K562 (cell line): ENCODE results near the gene HECA. TPM values are rescaled to one million over a fixed set of nuclear protein-coding genes. Genes with fewer than 3 reads are reported as not detected.
"Not testable (repeated sequence)": the region's sequence is repeated elsewhere in the genome, so short reads cannot be mapped to it uniquely, and the experiment has no call there.

Experiments
- ATAC-seq: fragments of 200-7000 bp; cut with Tn5 transposase; 3 replicates; pipeline ENCODE4 v1.9.1; 2020; ENCODE audit warnings: moderate library complexity
- BruUV-seq: library from RNA; stranded (reverse); fragments of 400-500 nt; replicated peaks from 2 replicates; lab custom pipeline; 2021; lab: Mats Ljungman, UMichigan
- CTCF ChIA-PET: fragments of 300-600 bp; formaldehyde crosslinking; extraction: SDS; loops from one replicate; lab custom pipeline; 2021; ENCODE audit warnings: low intra/inter-chr PET ratio; lab: Yijun Ruan, JAX
- POLR2A ChIA-PET: fragments of 300-600, 350-650 bp; sonication (Branson Sonifier 250); formaldehyde crosslinking; extraction: SDS; loops from one replicate; lab custom pipeline; 2021; ENCODE audit warnings: antibody characterized with exemption, inconsistent platforms; lab: Yijun Ruan, JAX
- DNase-seq, 4 experiments: peaks; one replicate each; pipeline versions ENCODE4 v3.0.0 to v3.0.0-alpha.2; 2011 to 2018; ENCODE audit warnings: low spot score in 3 of 4, mixed read lengths in 3 of 4; ENCODE audit errors: extremely low read depth in 1 of 4
- FAIRE-seq: peaks from 2 replicates; lab custom pipeline; 2011; peaks lifted over from hg19 to GRCh38; lab: Jason Lieb, UNC
- H2AFZ ChIP-seq: 2 replicates; pipeline ENCODE4 v1.6.0; 2011; ENCODE audit warnings: low read depth, low read length, control low read depth, inconsistent platforms
- H3K27ac ChIP-seq: fragments of 200-600 bp; 3 replicates; pipeline ENCODE4 v1.8.0; 2011; ENCODE audit warnings: low read depth, mild to moderate bottlenecking, control low read depth, inconsistent platforms, low read length, moderate library complexity, mixed read lengths; ENCODE audit errors: extremely low read depth
- H3K27me3 ChIP-seq, 2 experiments: fragments of 300-600 bp in 1 of 2; 2 replicates in 1 of 2; 3 replicates in 1 of 2; pipeline versions ENCODE4 v1.6.0 to v1.8.0; 2011; ENCODE audit warnings: inconsistent platforms in 2 of 2, low read length in 2 of 2, mild to moderate bottlenecking in 1 of 2, mixed read lengths in 1 of 2, moderate library complexity in 1 of 2; ENCODE audit not compliant: control insufficient read depth in 2 of 2, insufficient read depth in 2 of 2
- H3K36me3 ChIP-seq: fragments of 300-600 bp; 3 replicates; pipeline ENCODE4 v1.8.0; 2011; ENCODE audit warnings: mild to moderate bottlenecking, low read length, inconsistent platforms; ENCODE audit not compliant: control insufficient read depth, insufficient read depth
- H3K4me1 ChIP-seq, 2 experiments: fragments of 200-600 bp in 1 of 2; replicated peaks in 1 of 2; 2 replicates in 1 of 2; 3 replicates in 1 of 2; pipeline versions ENCODE4 v1.5.1 to v1.8.0; 2011; ENCODE audit warnings: inconsistent platforms in 2 of 2, low read length in 2 of 2, mild to moderate bottlenecking in 1 of 2, mixed read lengths in 1 of 2, moderate library complexity in 1 of 2; ENCODE audit not compliant: control insufficient read depth in 2 of 2, insufficient read depth in 2 of 2
- H3K4me2 ChIP-seq: 2 replicates; pipeline ENCODE4 v1.6.1; 2011; ENCODE audit warnings: low read length, control low read depth, inconsistent platforms, mixed read lengths; ENCODE audit not compliant: insufficient read depth
- H3K4me3 ChIP-seq: fragments of 200-600 bp; sonication (generic), shearing (Covaris generic); 2 replicates; pipeline ENCODE4 v1.5.1; 2016; ENCODE audit warnings: control low read depth, inconsistent platforms
- H3K79me2 ChIP-seq: fragments of 200-600 bp; 3 replicates; pipeline ENCODE4 v1.8.0; 2011; ENCODE audit warnings: low read length, inconsistent platforms; ENCODE audit not compliant: control insufficient read depth, insufficient read depth
- H3K9ac ChIP-seq, 2 experiments: 2 replicates each; pipeline versions ENCODE4 v1.6.0 to v1.6.1; 2011; ENCODE audit warnings: low read depth in 2 of 2, low read length in 2 of 2, control low read depth in 1 of 2, inconsistent platforms in 1 of 2, mild to moderate bottlenecking in 1 of 2, mixed read lengths in 1 of 2; ENCODE audit not compliant: insufficient read depth in 1 of 2
- H3K9me1 ChIP-seq: one replicate; pipeline ENCODE4 v1.6.0; 2011; ENCODE audit warnings: inconsistent platforms, mild to moderate bottlenecking, low read length, moderate library complexity; ENCODE audit not compliant: control insufficient read depth, insufficient read depth
- H3K9me3 ChIP-seq: replicated peaks from 2 replicates; pipeline ENCODE4 v1.5.1; 2011; ENCODE audit warnings: low read depth, low read length, inconsistent platforms; ENCODE audit not compliant: control insufficient read depth, insufficient read depth
- H4K20me1 ChIP-seq: replicated peaks from 2 replicates; pipeline ENCODE4 v1.6.1; 2011; ENCODE audit warnings: low read length, inconsistent platforms, mixed read lengths; ENCODE audit not compliant: control insufficient read depth, insufficient read depth
- WGBS: fragments of 100-300 bp; shearing (Covaris generic); methylation state at CpG from one replicate; pipeline ENCODE4 v1.1.6; 2016; ENCODE audit warnings: low coverage, mixed read lengths; ENCODE audit not compliant: insufficient coverage; ENCODE audit errors: missing lambda C conversion rate; 5-methylcytosine and 5-hydroxymethylcytosine counted together
- in situ Hi-C: fragments of 300-500 bp; cut with MboI; formaldehyde crosslinking; loops from 4 replicates; pipeline ENCODE4 v1.15.0; 2018; ENCODE audit warnings: inconsistent platforms, mixed read lengths
- intact Hi-C: fragments of 100-400 bp; cut with micrococcal nuclease; formaldehyde crosslinking; loops from 2 replicates; pipeline ENCODE4 v1.14.2; 2022
- polyA plus RNA-seq, 8 experiments: library from polyadenylated mRNA; depleted of rRNA in 4 of 8; stranded (reverse) in 5 of 8; unstranded in 3 of 8; fragments of >200 nt; fragmentation: Nextera tagmentation in 2 of 8; fragmentation: Illumina TruSeq in 1 of 8; extraction: Ambion mirVana in 2 of 8; extraction: Trizol in 1 of 8; gene quantifications; 2 replicates each; pipeline versions ENCODE4 v1.2.1 to v1.2.3, GENCODE V29; 2011 to 2014; ENCODE audit warnings: inconsistent platforms in 1 of 8, missing spikeins in 1 of 8
- total RNA-seq, 7 experiments: library from RNA; depleted of rRNA in 6 of 7; stranded (reverse); fragments of >200 nt in 6 of 7; fragmentation: Illumina TruSeq in 2 of 7; extraction: Trizol in 2 of 7; gene quantifications; 2 replicates each; pipeline versions ENCODE4 v1.2.1 to v1.2.3, GENCODE V29; 2011 to 2021; ENCODE audit warnings: low replicate concordance in 1 of 7
- TF ChIP-seq, protein P1 (sequence below): sonication (generic); formaldehyde crosslinking; IDR thresholded peaks from 2 replicates; pipeline ENCODE4 v1.8.1; 2022; ENCODE audit warnings: missing genetic modification reagents

Gene HECA
- total and polyA plus RNA-seq, 9 of the 15 experiments (the other 6 are each of a cell fraction or from before 2014, with no cell fraction given) = 0.31 to 2.3 (median 1.1) TPM

- TF ChIP-seq, protein P1, sequence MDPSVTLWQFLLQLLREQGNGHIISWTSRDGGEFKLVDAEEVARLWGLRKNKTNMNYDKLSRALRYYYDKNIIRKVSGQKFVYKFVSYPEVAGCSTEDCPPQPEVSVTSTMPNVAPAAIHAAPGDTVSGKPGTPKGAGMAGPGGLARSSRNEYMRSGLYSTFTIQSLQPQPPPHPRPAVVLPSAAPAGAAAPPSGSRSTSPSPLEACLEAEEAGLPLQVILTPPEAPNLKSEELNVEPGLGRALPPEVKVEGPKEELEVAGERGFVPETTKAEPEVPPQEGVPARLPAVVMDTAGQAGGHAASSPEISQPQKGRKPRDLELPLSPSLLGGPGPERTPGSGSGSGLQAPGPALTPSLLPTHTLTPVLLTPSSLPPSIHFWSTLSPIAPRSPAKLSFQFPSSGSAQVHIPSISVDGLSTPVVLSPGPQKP (CRISPR knock-in tag) = no peak
Observed at GRCh38 chr6:139219746-139220145, 84.9 kb downstream of the HECA start (continued).

DNA sequence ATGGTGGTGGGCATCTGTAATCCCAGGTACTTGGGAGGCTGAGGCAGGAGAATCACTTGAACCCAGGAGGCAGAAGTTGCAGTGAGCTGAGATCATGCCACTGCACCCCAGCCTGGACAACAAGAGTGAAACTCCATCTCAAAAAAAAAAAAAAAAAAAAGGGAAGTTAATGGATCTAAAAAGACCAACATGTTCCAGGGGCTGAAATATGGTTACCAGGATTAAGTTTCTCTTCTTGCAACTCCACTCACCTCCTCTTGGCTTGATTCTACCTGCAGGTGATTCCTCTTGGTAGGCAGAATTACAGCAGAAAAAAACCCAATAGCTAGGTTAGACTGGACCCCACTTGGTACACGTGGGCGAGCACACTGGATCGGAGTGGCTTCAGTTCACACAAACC is 93.5 kb downstream of the HECA start:
- H4K20me1 ChIP-seq, CTCF ChIA-PET, FAIRE-seq, H3K9me3 ChIP-seq, H3K4me2 ChIP-seq, H3K4me1 ChIP-seq, H3K27ac ChIP-seq, intact Hi-C loops, H3K9ac ChIP-seq, DNase-seq, H3K27me3 ChIP-seq, BruUV-seq, POLR2A ChIA-PET, H2AFZ ChIP-seq, H3K9me1 ChIP-seq, H3K79me2 ChIP-seq, ATAC-seq, in situ Hi-C loops, H3K36me3 ChIP-seq, H3K4me3 ChIP-seq: not testable (repeated sequence)
- 5% methylated on average over 3 of the region's 3 CpGs for WGBS

Other genes starting within 250 kb of the HECA start
- gene REPS1, start 146.8 kb upstream of the HECA start, total RNA-seq (2014; rRNA removed) = 18.3 and 23.2 TPM in 2 replicates
- gene REPS1, start 146.8 kb upstream of the HECA start, total RNA-seq (2014; rRNA removed; fragmentation: Illumina TruSeq; extraction: Trizol) = 31.2 and 32.5 TPM in 2 replicates
- gene REPS1, start 146.8 kb upstream of the HECA start, total RNA-seq (2015; rRNA removed; fragmentation: Illumina TruSeq; extraction: Trizol) = 32.9 and 34.6 TPM in 2 replicates
- gene REPS1, start 146.8 kb upstream of the HECA start, total RNA-seq (2021) = 29.3 and 30.0 TPM in 2 replicates
- gene REPS1, start 146.8 kb upstream of the HECA start, polyA plus RNA-seq (2011; rRNA removed) = 27.8 and 30.8 TPM in 2 replicates
- 30.5 and 36.0 TPM in 2 replicates for gene REPS1, start 146.8 kb upstream of the HECA start, polyA plus RNA-seq (2014; fragmentation: Illumina TruSeq; extraction: Trizol)
- gene REPS1, start 146.8 kb upstream of the HECA start, polyA plus RNA-seq (2014; fragmentation: Nextera tagmentation; extraction: Ambion mirVana) = 10 to 100 TPM in 1 of 2 experiments, 1 to 10 TPM in 1; 7.9 to 11.4 TPM
- 20.5 and 23.3 TPM in 2 replicates for gene REPS1, start 146.8 kb upstream of the HECA start, polyA plus RNA-seq (2014; rRNA removed)
- gene ABRACL, start 106.3 kb upstream of the HECA start, total RNA-seq (2014; rRNA removed) = 0.98 and 1.4 TPM in 2 replicates
- gene ABRACL, start 106.3 kb upstream of the HECA start, total RNA-seq (2014; rRNA removed; fragmentation: Illumina TruSeq; extraction: Trizol) = 1.9 and 2.1 TPM in 2 replicates
- 2.0 and 2.3 TPM in 2 replicates for gene ABRACL, start 106.3 kb upstream of the HECA start, total RNA-seq (2015; rRNA removed; fragmentation: Illumina TruSeq; extraction: Trizol)
- 1.4 and 1.5 TPM in 2 replicates for gene ABRACL, start 106.3 kb upstream of the HECA start, total RNA-seq (2021)
- gene ABRACL, start 106.3 kb upstream of the HECA start, polyA plus RNA-seq (2011; rRNA removed) = 3.0 and 6.1 TPM in 2 replicates
- 1.6 TPM in 2 replicates for gene ABRACL, start 106.3 kb upstream of the HECA start, polyA plus RNA-seq (2014; fragmentation: Illumina TruSeq; extraction: Trizol)
- gene ABRACL, start 106.3 kb upstream of the HECA start, polyA plus RNA-seq (2014; fragmentation: Nextera tagmentation; extraction: Ambion mirVana) = 1 to 10 TPM; 3.8 to 5.2 TPM
- gene ABRACL, start 106.3 kb upstream of the HECA start, polyA plus RNA-seq (2014; rRNA removed) = 1.1 and 1.3 TPM in 2 replicates
- not detected in 2 replicates for gene TXLNB, start 156.9 kb downstream of the HECA start, total RNA-seq (2014; rRNA removed)
- not detected in 2 replicates for gene TXLNB, start 156.9 kb downstream of the HECA start, total RNA-seq (2014; rRNA removed; fragmentation: Illumina TruSeq; extraction: Trizol)
- gene TXLNB, start 156.9 kb downstream of the HECA start, total RNA-seq (2015; rRNA removed; fragmentation: Illumina TruSeq; extraction: Trizol) = not detected in 2 replicates
- gene TXLNB, start 156.9 kb downstream of the HECA start, total RNA-seq (2021) = not detected in 2 replicates
- gene TXLNB, start 156.9 kb downstream of the HECA start, polyA plus RNA-seq (2011; rRNA removed) = not detected in 2 replicates
- not detected in 2 replicates for gene TXLNB, start 156.9 kb downstream of the HECA start, polyA plus RNA-seq (2014; fragmentation: Illumina TruSeq; extraction: Trizol)
- not detected for gene TXLNB, start 156.9 kb downstream of the HECA start, polyA plus RNA-seq (2014; fragmentation: Nextera tagmentation; extraction: Ambion mirVana)
- gene TXLNB, start 156.9 kb downstream of the HECA start, polyA plus RNA-seq (2014; rRNA removed) = not detected in 2 replicates
- gene CITED2, start 239.6 kb downstream of the HECA start, total RNA-seq (2014; rRNA removed) = 56.6 and 80.0 TPM in 2 replicates
- gene CITED2, start 239.6 kb downstream of the HECA start, total RNA-seq (2014; rRNA removed; fragmentation: Illumina TruSeq; extraction: Trizol) = 15.3 and 18.2 TPM in 2 replicates
- gene CITED2, start 239.6 kb downstream of the HECA start, total RNA-seq (2015; rRNA removed; fragmentation: Illumina TruSeq; extraction: Trizol) = 12.0 and 13.5 TPM in 2 replicates
- gene CITED2, start 239.6 kb downstream of the HECA start, total RNA-seq (2021) = 80.9 and 86.1 TPM in 2 replicates
- gene CITED2, start 239.6 kb downstream of the HECA start, polyA plus RNA-seq (2011; rRNA removed) = 17.5 and 44.7 TPM in 2 replicates
- 43.4 and 44.8 TPM in 2 replicates for gene CITED2, start 239.6 kb downstream of the HECA start, polyA plus RNA-seq (2014; fragmentation: Illumina TruSeq; extraction: Trizol)
- under 1 TPM; 0.21 to 0.43 TPM for gene CITED2, start 239.6 kb downstream of the HECA start, polyA plus RNA-seq (2014; fragmentation: Nextera tagmentation; extraction: Ambion mirVana)
- 34.2 and 34.8 TPM in 2 replicates for gene CITED2, start 239.6 kb downstream of the HECA start, polyA plus RNA-seq (2014; rRNA removed)